Upper lobe of left lung (tissue), 6 donors: ENCODE measurements around the gene WDFY3. TPM values are rescaled to one million over a fixed set of nuclear protein-coding genes. Genes with fewer than 3 reads are reported as not detected.

Experiments used
- ATAC-seq, 2 donors: fragments of 200-7000 bp; cut with Tn5 transposase; one replicate each; pipeline ENCODE4 v1.9.1; 2022; ENCODE audit warnings: mild to moderate bottlenecking in 2 of 2, moderate library complexity in 2 of 2; ENCODE audit not compliant: low FRiP score in 2 of 2
- DNase-seq, 2 donors: peaks; one replicate each; pipeline ENCODE4 v3.0.0-alpha.2; 2019 to 2020
- H3K27ac ChIP-seq, 4 donors: fragments of 200-600 bp; sonication (generic); one replicate each; pipeline ENCODE4 v1.5.1; 2016 to 2019
- H3K27me3 ChIP-seq, 4 donors: fragments of 200-600 bp; sonication (generic); one replicate each; pipeline ENCODE4 v1.5.1; 2017 to 2019
- H3K36me3 ChIP-seq, 4 donors: fragments of 200-600 bp; sonication (generic); one replicate each; pipeline ENCODE4 v1.5.1; 2016 to 2019
- H3K4me1 ChIP-seq, 4 donors: fragments of 200-600 bp; sonication (generic); one replicate each; pipeline ENCODE4 v1.5.1; 2018 to 2019
- H3K4me3 ChIP-seq, 4 donors: fragments of 200-600 bp; sonication (generic); one replicate each; pipeline ENCODE4 v1.5.1; 2017 to 2019; ENCODE audit warnings: mild to moderate bottlenecking in 2 of 4, moderate library complexity in 1 of 4
- H3K9me3 ChIP-seq, 4 donors: fragments of 200-600 bp; sonication (generic); one replicate each; pipeline ENCODE4 v1.5.1; 2018 to 2019
- CTCF ChIP-seq, 6 experiments: fragments of 450-650 bp in 4 of 6; fragments of 200-600 bp in 2 of 6; sonication (generic) in 2 of 6; IDR thresholded peaks; one replicate each; pipeline ENCODE4 v1.5.1; 2016 to 2019; ENCODE audit warnings: antibody characterized with exemption in 6 of 6
- EP300 ChIP-seq, 4 donors: sonication (generic); formaldehyde crosslinking; IDR thresholded peaks; one replicate each; pipeline ENCODE4 v1.5.1; 2017; ENCODE audit warnings: antibody characterized with exemption in 4 of 4, control low read depth in 2 of 4
- POLR2A ChIP-seq, 4 donors: fragments of 450-650 bp; IDR thresholded peaks; one replicate each; pipeline ENCODE4 v1.5.1; 2016 to 2017; ENCODE audit warnings: antibody characterized with exemption in 4 of 4, mild to moderate bottlenecking in 2 of 4
- POLR2AphosphoS5 ChIP-seq, 2 donors: sonication (generic); formaldehyde crosslinking; IDR thresholded peaks; one replicate each; pipeline ENCODE4 v1.5.1; 2017; ENCODE audit warnings: antibody characterized with exemption in 2 of 2
- WGBS, 2 donors: methylation state at CpG; one replicate each; pipeline ENCODE4 v1.1.5; 2017 to 2018; 5-methylcytosine and 5-hydroxymethylcytosine counted together
- total RNA-seq, 6 donors: library from RNA; depleted of rRNA in 4 of 6; stranded (reverse); fragments of >200 nt in 4 of 6; gene quantifications; one replicate each; pipeline versions ENCODE4 v1.1.0 to v1.2.1, GENCODE V29; 2016 to 2021
- donor health status: DM: no; HTN: no; CAD: no; lungs with moderate emphysema.
- donor health status: DM: no; HTN: yes; CAD: no; lungs with severe emphysema.

The WDFY3 gene
- total RNA-seq, 6 donors from 2014 or later = 52.0 to 159 (median 103) TPM

- Histone ChIP-seq H3K27ac (no peak overlapping the region), H3K9me3 (no peaks in the 10 kb centered on the region), H3K4me3 (no peak overlapping the region), H3K4me1 (no peaks in the 10 kb centered on the region), H3K36me3 (peaks cover 8 to 73% (median 29%) of the 10 kb centered on the region in 4 donors), H3K27me3 (no peaks in the 10 kb centered on the region)
- 90% methylated on average over 13 of the region's 13 CpGs for WGBS, 2 donors
- ATAC-seq (no peak), DNase-seq (no peak)
- TF ChIP-seq EP300 (IDR thresholded peaks at IDR 0.05) (no peak), CTCF (IDR thresholded peaks at IDR 0.05) (no peak), POLR2AphosphoS5 (IDR thresholded peaks at IDR 0.05) (no peak), POLR2A (IDR thresholded peaks at IDR 0.05) (no peak)
Observed at GRCh38 chr4:84733343-84734033, 233.0 kb downstream of the WDFY3 start.

- no peak for TF ChIP-seq POLR2A (IDR thresholded peaks at IDR 0.05)
- TF ChIP-seq EP300 (IDR thresholded peaks at IDR 0.05) = no peak
- no peak for TF ChIP-seq POLR2AphosphoS5 (IDR thresholded peaks at IDR 0.05)
- TF ChIP-seq CTCF (IDR thresholded peaks at IDR 0.05) = no peak
- Histone ChIP-seq H3K9me3 (no peaks in the 10 kb centered on the region), H3K36me3 (peaks cover 0 to 44% (median 19%) of the 10 kb centered on the region in 4 donors), H3K4me1 (no peaks in the 10 kb centered on the region), H3K27ac (no peak overlapping the region), H3K4me3 (no peak overlapping the region), H3K27me3 (no peaks in the 10 kb centered on the region)
- ATAC-seq (no peak), DNase-seq (no peak)
Observed at GRCh38 chr4:84730375-84730774, 236.1 kb downstream of the WDFY3 start.

GRCh38 chr4:84727491-84727890, 239.0 kb downstream of the WDFY3 start:
- Histone ChIP-seq H3K27ac (no peak overlapping the region), H3K27me3 (no peaks in the 10 kb centered on the region), H3K9me3 (no peaks in the 10 kb centered on the region), H3K4me3 (no peak overlapping the region), H3K4me1 (no peaks in the 10 kb centered on the region), H3K36me3 (peaks cover 0 to 39% (median 10%) of the 10 kb centered on the region in 4 donors)
- no peak for DNase-seq
- no peak for ATAC-seq
- 81 to 86% methylated on average over 1 of the region's 1 CpG for WGBS, 2 donors
- no peak for TF ChIP-seq POLR2A (IDR thresholded peaks at IDR 0.05)

GRCh38 chr4:84726356-84726755, 240.1 kb downstream of the WDFY3 start:
- TF ChIP-seq POLR2AphosphoS5 (IDR thresholded peaks at IDR 0.05) (no peak), POLR2A (IDR thresholded peaks at IDR 0.05) (no peak), CTCF (IDR thresholded peaks at IDR 0.05) (no peak), EP300 (IDR thresholded peaks at IDR 0.05) (no peak)
- Histone ChIP-seq H3K4me3 (no peak overlapping the region), H3K27me3 (no peaks in the 10 kb centered on the region), H3K27ac (no peak overlapping the region), H3K4me1 (no peaks in the 10 kb centered on the region), H3K9me3 (no peaks in the 10 kb centered on the region), H3K36me3 (peaks cover 2 to 41% (median 14%) of the 10 kb centered on the region in 4 donors)
- no peak for ATAC-seq
- no peak for DNase-seq
- 85 to 87% methylated on average over 2 of the region's 2 CpGs for WGBS, 2 donors

GRCh38 chr4:84722720-84723119, 243.8 kb downstream of the WDFY3 start:
- no peak overlapping the region for H3K4me3 ChIP-seq
- peaks cover 13 to 63% (median 22%) of the 10 kb centered on the region in 4 donors for H3K36me3 ChIP-seq
- ATAC-seq (no peak), DNase-seq (no peak)
- 84 to 91% methylated on average over 1 of the region's 1 CpG for WGBS, 2 donors
- no peak overlapping the region for H3K27ac ChIP-seq
- no peak for TF ChIP-seq CTCF (IDR thresholded peaks at IDR 0.05)
- TF ChIP-seq EP300 (IDR thresholded peaks at IDR 0.05) = no peak
- TF ChIP-seq POLR2AphosphoS5 (IDR thresholded peaks at IDR 0.05) = no peak
- no peak for TF ChIP-seq POLR2A (IDR thresholded peaks at IDR 0.05)
- no peaks in the 10 kb centered on the region for H3K4me1 ChIP-seq
- no peaks in the 10 kb centered on the region for H3K27me3 ChIP-seq
- H3K9me3 ChIP-seq = no peaks in the 10 kb centered on the region
